HK-2 (cell line): Measurements from ENCODE around the gene C1orf210.

Source experiments
- DNase-seq: peaks from one replicate; pipeline ENCODE4 v3.0.0-alpha.2; 2018; ENCODE audit not compliant: unreplicated experiment

Gene C1orf210

GRCh38 chr1:43274125-43274803 lies 11.1 kb downstream of the C1orf210 start:
- DNase-seq, result peak; percentile 27

- DNase-seq, result no peak
Observed at GRCh38 chr1:43273708-43274107, 11.7 kb downstream of the C1orf210 start.

- DNase-seq, result no peak
Observed at GRCh38 chr1:43272576-43273571, 12.5 kb downstream of the C1orf210 start.

- no peak for DNase-seq
Observed at GRCh38 chr1:43272161-43272560, 13.2 kb downstream of the C1orf210 start.

- no peak for DNase-seq
Observed at GRCh38 chr1:43271186-43272118, 13.9 kb downstream of the C1orf210 start.

- DNase-seq, result no peak
Observed at GRCh38 chr1:43270421-43271095, 14.8 kb downstream of the C1orf210 start.

GRCh38 chr1:43269627-43270375 lies 15.6 kb downstream of the C1orf210 start, which contains the start of gene TMEM125:
TMEM125 (plus strand) TSS chr1:43269983; CDS start chr1:43272723, 2,740 bp downstream.
- no peak for DNase-seq

- DNase-seq, result no peak
Observed at GRCh38 chr1:43267818-43268425, 17.5 kb downstream of the C1orf210 start.

- no peak for DNase-seq
Observed at GRCh38 chr1:43267291-43267805, 18.0 kb downstream of the C1orf210 start.

- no peak for DNase-seq
Observed at GRCh38 chr1:43266881-43267280, 18.5 kb downstream of the C1orf210 start.

GRCh38 chr1:43265431-43265830 lies 19.9 kb downstream of the C1orf210 start:
- DNase-seq, result no peak

- DNase-seq, result no peak
Observed at GRCh38 chr1:43258370-43258769, 27.0 kb downstream of the C1orf210 start.

GRCh38 chr1:43256675-43257570 lies 28.5 kb downstream of the C1orf210 start:
- DNase-seq, result no peak

- no peak for DNase-seq
Observed at GRCh38 chr1:43255438-43256210, 29.8 kb downstream of the C1orf210 start.

- no peak for DNase-seq
Observed at GRCh38 chr1:43253876-43254275, 31.5 kb downstream of the C1orf210 start.

GRCh38 chr1:43253173-43253572 lies 32.2 kb downstream of the C1orf210 start:
- no peak for DNase-seq

GRCh38 chr1:43252225-43252624 lies 33.2 kb downstream of the C1orf210 start:
- no peak for DNase-seq

GRCh38 chr1:43251024-43251423 lies 34.4 kb downstream of the C1orf210 start:
- DNase-seq, result no peak
